Colon (tissue), 2 donors: Measurements from ENCODE around the gene PRORP.
"Not testable (repeated sequence)": the region's sequence is repeated elsewhere in the genome, so short reads cannot be mapped to it uniquely, and the experiment has no call there.

Experiments used
- FAIRE-seq: peaks from 2 replicates; lab custom pipeline; 2012; peaks lifted over from hg19 to GRCh38; lab: Jason Lieb, UNC
- donor health status: control.
- donor health status: control.

PRORP gene

GRCh38 chr14:35138585-35138984 lies 16.2 kb downstream of the PRORP start:
- no peak for FAIRE-seq

DNA sequence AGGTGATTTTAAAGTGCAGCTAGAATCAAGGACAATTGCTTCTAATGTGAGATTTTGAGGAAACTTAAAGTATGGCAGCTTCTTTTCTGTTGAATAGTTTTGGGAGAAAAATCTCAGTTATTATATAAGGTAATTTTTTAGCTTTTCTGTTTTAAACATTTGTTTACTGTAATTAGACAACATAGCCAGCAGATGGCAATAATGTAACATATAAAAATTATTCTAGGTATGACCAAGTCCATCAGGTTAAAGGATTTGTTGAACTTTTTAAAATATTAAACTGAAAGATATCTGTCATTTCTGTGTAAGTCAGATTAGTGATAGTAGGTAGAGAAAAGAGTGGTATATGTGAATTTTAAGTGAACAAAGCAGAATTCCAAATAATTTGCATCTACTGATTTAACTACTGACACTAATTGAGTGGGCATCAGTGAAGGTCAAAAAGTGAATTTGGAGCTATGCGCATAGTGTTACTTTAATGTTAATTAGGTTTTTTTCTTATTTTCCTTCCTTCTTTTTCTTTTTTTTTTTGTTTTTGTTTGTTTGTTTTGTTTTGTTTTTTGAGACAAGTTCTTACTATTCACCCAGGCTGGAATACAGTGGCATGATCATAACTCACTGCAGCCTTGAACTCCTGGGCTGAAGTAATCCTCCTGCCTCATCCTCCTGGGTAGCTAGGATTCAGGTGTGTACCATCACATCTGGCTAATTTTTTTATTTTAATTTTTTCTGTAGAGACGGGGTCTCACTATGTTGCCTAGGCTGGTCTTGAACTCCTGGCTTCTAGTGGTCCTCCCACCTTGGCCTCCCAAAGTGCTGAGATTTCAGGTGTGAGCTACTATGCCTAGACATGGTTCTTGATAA lies 18.6 kb downstream of the PRORP start:
- no peak for FAIRE-seq

DNA sequence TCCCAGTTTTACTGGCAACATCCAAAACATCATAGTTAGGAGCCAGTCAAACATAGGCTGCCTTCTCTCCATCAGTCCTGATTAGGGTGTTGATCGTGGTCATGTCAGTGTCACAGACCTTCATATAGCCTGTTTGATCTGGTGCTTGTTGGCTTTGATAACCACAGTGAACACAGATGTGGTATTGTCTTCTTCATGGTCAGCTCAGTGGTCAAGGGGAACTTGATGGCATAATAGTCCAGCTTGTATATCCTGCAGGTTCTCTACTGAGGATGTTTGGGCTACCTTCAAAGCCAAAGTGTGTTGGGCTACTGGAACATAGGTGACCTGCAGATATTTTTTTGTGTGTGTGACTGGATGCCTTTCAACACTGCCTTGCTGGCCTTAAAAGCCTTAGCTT lies 21.7 kb downstream of the PRORP start:
- FAIRE-seq, result no peak

- FAIRE-seq, result no peak
Measured at GRCh38 chr14:35146711-35147149, 24.4 kb downstream of the PRORP start.

- FAIRE-seq, result no peak
Measured at GRCh38 chr14:35147186-35147585, 24.8 kb downstream of the PRORP start.

- no peak for FAIRE-seq
Measured at GRCh38 chr14:35147711-35148110, 25.4 kb downstream of the PRORP start.

DNA sequence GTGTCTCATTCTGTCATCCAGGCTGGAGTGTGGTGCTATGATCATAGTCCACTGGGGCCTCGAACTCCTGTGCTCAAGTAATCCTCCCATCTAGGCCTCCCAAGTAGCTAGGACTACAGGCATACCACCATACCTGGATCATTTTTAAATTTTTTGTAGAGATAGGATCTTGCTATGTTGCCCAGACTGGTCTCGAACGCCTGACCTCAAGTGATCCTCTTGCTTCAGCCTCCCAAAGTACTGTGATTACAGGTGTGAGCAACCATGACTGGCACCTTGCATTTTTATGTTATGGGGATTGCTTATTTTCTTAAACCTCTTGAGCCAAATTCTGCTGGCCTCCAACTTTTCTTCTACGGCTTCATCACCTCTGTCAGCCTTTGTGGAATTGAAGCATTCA lies 26.9 kb downstream of the PRORP start:
- no peak for FAIRE-seq

DNA sequence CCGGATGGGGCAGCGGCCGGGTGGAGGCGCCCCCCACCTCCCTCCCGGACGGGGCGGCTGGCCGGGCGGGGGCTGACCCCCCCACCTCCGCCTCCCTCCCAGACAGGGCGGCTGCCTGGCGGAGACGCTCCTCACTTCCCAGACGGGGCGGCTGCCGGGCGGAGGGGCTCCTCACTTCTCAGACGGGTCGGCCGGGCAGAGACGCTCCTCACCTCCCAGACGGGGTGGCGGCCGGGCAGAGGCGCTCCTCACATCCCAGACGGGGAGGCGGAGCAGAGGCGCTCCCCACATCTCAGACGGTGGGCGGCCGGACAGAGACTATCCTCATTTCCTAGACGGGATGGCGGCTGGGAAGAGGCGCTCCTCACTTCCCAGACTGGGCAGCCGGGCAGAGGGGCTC lies 30.2 kb downstream of the PRORP start:
- not testable (repeated sequence) for FAIRE-seq

DNA sequence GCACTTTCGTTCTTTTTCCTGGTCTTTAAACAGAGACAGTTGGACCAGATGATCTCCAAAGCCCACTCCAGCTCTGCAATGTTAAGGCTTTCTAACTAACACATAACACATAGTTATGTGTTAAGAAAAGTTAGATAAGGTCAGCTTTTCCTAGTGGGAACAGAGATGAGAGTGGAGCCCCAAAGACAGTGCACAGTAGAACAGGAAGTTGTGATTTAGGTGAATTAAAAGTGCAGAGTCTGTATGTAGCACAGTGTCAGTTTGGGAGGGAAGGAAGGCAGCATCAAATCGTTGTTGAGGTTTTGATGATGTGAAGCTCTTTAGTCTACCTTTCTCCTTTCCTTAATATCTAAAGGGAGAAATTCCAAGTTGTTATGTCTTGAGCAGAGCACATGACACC lies 31.7 kb downstream of the PRORP start:
- FAIRE-seq, result no peak

GRCh38 chr14:35155962-35156361 lies 33.6 kb downstream of the PRORP start:
- FAIRE-seq, result no peak

- no peak for FAIRE-seq
Measured at GRCh38 chr14:35158491-35158890, 36.1 kb downstream of the PRORP start.

- FAIRE-seq, result no peak
Measured at GRCh38 chr14:35158951-35159653, 36.8 kb downstream of the PRORP start.

DNA sequence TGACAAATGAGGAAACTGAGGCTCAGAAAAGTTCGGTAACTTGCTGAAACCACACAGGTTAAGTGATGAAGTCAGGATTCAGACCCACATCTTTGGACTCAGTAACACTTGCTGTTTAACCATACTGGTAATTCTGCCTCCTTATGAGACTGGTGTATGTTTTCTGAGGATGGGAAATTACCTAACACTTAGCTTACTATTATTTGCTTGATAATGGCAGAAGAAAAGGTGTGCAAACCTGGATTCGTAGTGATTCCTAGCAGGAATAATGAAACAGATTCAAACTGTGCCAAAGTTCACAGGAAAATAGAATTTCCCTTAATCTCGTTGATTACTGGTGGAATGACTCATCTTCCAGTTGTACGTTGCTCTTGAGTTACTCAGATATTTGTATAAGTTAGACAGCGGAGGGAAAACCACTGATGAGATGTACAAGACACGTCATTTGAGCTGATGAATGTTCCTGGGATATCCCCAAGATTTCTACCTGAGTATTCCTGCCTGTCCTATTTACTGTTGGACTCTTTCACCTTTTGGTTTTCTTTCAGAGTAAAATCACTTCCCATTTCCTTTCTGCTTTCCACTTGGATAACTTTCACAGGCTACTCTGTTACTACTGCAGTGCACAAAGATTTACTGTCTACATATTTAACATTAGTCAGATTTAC lies 37.5 kb downstream of the PRORP start:
- no peak for FAIRE-seq

GRCh38 chr14:35161231-35161630 lies 38.9 kb downstream of the PRORP start:
- no peak for FAIRE-seq

GRCh38 chr14:35163384-35163783 lies 41.0 kb downstream of the PRORP start:
- no peak for FAIRE-seq

DNA sequence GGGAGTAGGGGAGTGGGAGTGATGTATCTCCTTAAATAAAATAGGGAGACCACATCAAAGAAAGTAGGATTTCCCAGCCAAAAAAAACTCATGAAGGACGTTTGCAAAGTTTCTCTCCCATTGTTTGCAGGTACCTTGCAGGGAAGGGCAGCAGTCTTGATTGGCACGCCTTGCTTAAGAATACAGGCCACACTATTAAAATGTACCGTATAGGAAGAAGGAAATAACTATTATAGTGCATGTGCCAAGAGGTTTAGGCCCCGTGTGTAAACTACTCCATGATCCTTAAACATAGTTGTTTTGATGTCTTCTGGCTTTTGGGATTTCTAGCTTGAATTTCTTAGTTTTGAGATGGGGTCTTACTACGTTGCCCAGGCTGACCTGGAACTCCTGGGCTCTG lies 42.5 kb downstream of the PRORP start:
- FAIRE-seq, result no peak

- FAIRE-seq, result no peak
Measured at GRCh38 chr14:35167496-35167895, 45.1 kb downstream of the PRORP start.
